Activated CD4-positive, alpha-beta T cell treated with anti-CD3 and anti-CD28 coated beads for 36 hours (primary cell): Measurements from ENCODE around the gene CALN1. TPM values are rescaled to one million over a fixed set of nuclear protein-coding genes. Genes with fewer than 3 reads are reported as not detected.
"Not testable (repeated sequence)": the region's sequence is repeated elsewhere in the genome, so short reads cannot be mapped to it uniquely, and the experiment has no call there.

Source experiments
- ATAC-seq: fragments of 200-7000 bp; cut with Tn5 transposase; one replicate; pipeline ENCODE4 v1.10.0; 2021; ENCODE audit warnings: mild to moderate bottlenecking, moderate library complexity
- CTCF ChIA-PET: fragments of 350-600 bp; sonication (Branson Sonifier 250); formaldehyde crosslinking; loops from one replicate; lab custom pipeline; 2021; ENCODE audit warnings: antibody characterized with exemption; lab: Charles Lee
- POLR2A ChIA-PET: fragments of 350-600 bp; sonication (Branson Sonifier 250); formaldehyde crosslinking; loops from one replicate; lab custom pipeline; 2021; ENCODE audit warnings: antibody characterized with exemption, inconsistent platforms; lab: Charles Lee
- DNase-seq: peaks from one replicate; pipeline ENCODE4 v3.0.0-alpha.2; 2020
- H3K27ac Mint-ChIP-seq: one replicate; pipeline ENCODE4 v1.8.0; 2021; ENCODE audit warnings: mixed read lengths
- H3K27me3 Mint-ChIP-seq: one replicate; pipeline ENCODE4 v1.8.0; 2021; ENCODE audit warnings: mixed read lengths
- H3K36me3 Mint-ChIP-seq: one replicate; pipeline ENCODE4 v1.8.0; 2021; ENCODE audit warnings: low read depth, mixed read lengths
- H3K4me1 Mint-ChIP-seq: one replicate; pipeline ENCODE4 v1.8.0; 2021; ENCODE audit warnings: mixed read lengths
- H3K4me3 Mint-ChIP-seq: one replicate; pipeline ENCODE4 v1.8.0; 2021; ENCODE audit warnings: mild to moderate bottlenecking, moderate library complexity, mixed read lengths
- H3K9me3 Mint-ChIP-seq: one replicate; pipeline ENCODE4 v1.8.0; 2021; ENCODE audit warnings: low read depth, mixed read lengths
- intact Hi-C, 2 experiments: fragments of 100-400 bp; cut with DNase I in 1 of 2; cut with micrococcal nuclease in 1 of 2; formaldehyde crosslinking; loops; one replicate each; pipeline versions ENCODE4 v1.14.2 to v1.15.1; 2022 to 2024; cut with DNase I, micrococcal nuclease
- total RNA-seq, 2 experiments: library from RNA; stranded (reverse); gene quantifications; one replicate each; pipeline ENCODE4 v1.2.3, GENCODE V29; 2021

Gene CALN1
- total RNA-seq, 2 experiments from 2014 or later = 0.11 to 0.12 TPM

DNA sequence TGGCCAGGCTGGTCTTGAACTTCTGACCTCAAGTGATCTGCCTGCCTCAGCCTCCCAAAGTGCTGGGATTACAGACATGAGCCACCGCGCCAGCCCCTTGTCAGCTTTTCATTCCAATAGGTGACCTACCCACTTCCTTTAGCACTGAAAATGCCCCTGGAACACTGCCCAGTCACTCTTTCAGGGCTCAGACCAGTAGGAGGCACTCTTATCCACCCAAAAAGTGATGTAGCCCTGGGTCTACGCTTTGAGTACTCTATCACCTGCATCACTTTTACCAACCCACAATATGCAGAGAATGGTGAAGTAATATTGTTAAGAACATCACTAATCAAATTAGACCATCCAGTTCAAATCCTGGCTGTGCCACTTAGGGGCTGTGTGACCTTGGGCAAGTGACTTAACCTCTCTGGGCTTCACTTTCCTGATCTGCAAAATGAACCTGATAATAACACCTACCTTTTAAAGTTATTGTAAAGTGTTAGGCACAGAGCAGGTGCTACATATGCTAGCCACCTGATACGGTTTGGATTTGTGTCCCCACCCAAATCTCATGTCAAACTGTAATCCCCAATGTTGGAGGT, 5.2 kb downstream of the CALN1 start:
- no peak overlapping the region for H3K27ac Mint-ChIP-seq
- H3K9me3 Mint-ChIP-seq = no peaks in the 10 kb centered on the region
- ChIA-PET CTCF (no interaction called here), POLR2A (no interaction called here)
- ATAC-seq = no peak
- intact Hi-C loops = no loop called here
- H3K4me3 Mint-ChIP-seq = no peak overlapping the region
- peaks cover 2% of the 10 kb centered on the region for H3K27me3 Mint-ChIP-seq
- no peak for DNase-seq
- H3K36me3 Mint-ChIP-seq = no peaks in the 10 kb centered on the region
- peaks cover 4% of the 10 kb centered on the region for H3K4me1 Mint-ChIP-seq

DNA sequence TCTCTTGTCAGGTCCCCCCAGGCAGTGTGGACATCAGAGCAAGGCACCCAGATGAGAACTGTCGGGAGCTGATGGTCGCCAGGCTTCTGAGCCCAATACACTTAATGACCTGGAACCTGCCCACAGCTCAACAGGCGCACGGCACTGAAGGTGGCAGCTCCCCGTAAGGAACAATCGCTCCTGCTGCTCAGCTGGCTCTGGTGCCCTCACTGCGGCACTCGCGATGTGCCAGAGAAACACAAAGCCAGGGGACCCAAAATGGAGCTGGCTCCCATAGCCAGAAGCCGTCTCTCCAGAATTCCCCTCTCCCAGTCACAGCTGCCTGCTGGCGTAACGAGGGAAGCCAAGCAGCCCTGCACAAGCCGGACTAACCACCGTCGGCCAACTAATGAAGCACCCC, 6.3 kb downstream of the CALN1 start:
- CTCF ChIA-PET = interaction anchor here (0.6 kb wide), 1 partner anchor 1237 kb away, joined by 3 read pairs; no protein-coding TSS in a partner anchor
- ATAC-seq (no peak), DNase-seq (no peak)
- no peak overlapping the region for H3K27ac Mint-ChIP-seq
- H3K4me1 Mint-ChIP-seq = peaks cover 4% of the 10 kb centered on the region
- no peaks in the 10 kb centered on the region for H3K9me3 Mint-ChIP-seq
- peaks cover 2% of the 10 kb centered on the region for H3K27me3 Mint-ChIP-seq
- no peaks in the 10 kb centered on the region for H3K36me3 Mint-ChIP-seq
- intact Hi-C loops = no loop called here
- POLR2A ChIA-PET = no interaction called here
- H3K4me3 Mint-ChIP-seq = no peak overlapping the region

DNA sequence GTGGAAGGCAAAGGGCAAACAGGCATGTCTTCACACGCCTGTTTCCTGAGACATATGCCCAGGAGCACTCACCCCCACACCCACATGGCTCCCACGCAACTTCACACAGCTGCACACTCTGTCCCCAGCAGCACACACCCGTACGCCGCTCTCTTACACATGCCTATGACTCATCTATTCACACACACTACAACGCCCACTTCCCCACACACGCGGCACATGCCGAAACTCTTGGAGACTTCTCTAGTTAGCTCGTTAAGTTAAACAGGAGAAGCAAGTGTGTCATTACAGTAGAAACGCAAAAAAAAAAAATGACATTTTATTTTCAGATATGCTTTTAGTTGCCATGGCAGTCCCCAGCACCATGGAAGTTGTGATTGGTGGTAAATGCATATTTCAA, 6.7 kb downstream of the CALN1 start:
- POLR2A ChIA-PET = no interaction called here
- H3K36me3 Mint-ChIP-seq = no peaks in the 10 kb centered on the region
- H3K4me3 Mint-ChIP-seq = no peak overlapping the region
- peak; percentile 66 for ATAC-seq
- peaks cover 4% of the 10 kb centered on the region for H3K4me1 Mint-ChIP-seq
- no peaks in the 10 kb centered on the region for H3K9me3 Mint-ChIP-seq
- peak; percentile 51 for DNase-seq
- intact Hi-C loops = no loop called here
- CTCF ChIA-PET = no interaction called here
- H3K27ac Mint-ChIP-seq = no peak overlapping the region
- H3K27me3 Mint-ChIP-seq = peaks cover 2% of the 10 kb centered on the region

DNA sequence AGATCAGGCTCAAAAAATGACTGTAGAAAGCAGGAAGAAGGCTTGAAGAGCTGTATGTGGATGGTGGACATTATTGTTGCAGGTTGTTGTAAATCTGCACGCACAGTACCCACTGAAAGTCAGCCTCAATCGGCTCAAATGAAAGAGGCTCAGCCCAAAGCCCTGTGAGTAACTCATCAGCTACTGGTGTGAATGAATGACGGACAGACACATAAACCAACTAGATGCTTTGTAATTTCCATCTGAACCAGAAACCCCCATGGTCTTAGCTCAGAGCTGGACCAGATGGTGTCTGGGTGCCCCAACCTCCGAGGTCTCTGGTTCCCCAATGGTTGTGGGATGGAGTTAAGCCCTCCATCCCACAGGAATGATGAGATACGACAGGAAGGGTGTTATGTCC, 7.4 kb downstream of the CALN1 start:
- intact Hi-C loops = no loop called here
- POLR2A ChIA-PET = no interaction called here

DNA sequence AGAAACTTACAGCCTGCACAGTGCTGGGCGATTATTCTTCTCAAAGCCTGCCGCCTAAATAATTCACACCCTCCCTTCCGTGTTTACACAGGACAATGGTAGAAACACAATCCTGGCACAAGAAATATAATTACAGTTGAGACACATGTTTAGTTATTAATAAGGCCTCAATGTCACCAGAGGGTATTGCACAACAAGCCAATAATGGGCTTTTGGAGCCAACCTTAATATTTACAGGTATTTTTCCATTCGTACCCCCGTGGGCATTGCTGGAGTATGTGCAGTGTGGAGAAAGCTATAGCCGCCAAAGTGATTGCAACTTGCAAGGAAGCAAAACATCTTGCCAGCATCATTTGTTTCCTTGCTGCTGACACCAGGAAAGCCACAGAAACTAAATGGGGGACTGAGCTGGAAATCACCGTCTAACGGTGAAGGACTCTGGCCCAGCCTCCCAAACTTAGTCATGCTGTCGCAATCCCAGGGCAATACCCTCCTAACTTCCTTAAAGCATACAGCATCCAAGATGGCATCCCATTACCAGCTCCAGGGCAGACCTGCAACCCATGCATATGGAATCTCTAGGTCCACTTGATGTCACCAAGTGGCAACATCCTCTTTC, 8.6 kb downstream of the CALN1 start:
- Mint-ChIP-seq H3K4me1 (peaks cover 4% of the 10 kb centered on the region), H3K27ac (no peak overlapping the region), H3K4me3 (no peak overlapping the region), H3K9me3 (no peaks in the 10 kb centered on the region), H3K27me3 (peaks cover 2% of the 10 kb centered on the region), H3K36me3 (no peaks in the 10 kb centered on the region)
- ChIA-PET POLR2A (no interaction called here), CTCF (no interaction called here)
- intact Hi-C loops = no loop called here
- DNase-seq = no peak
- no peak for ATAC-seq

More for the DNA sequence above, 7.4 kb downstream of the CALN1 start:
- CTCF ChIA-PET = no interaction called here
- no peaks in the 10 kb centered on the region for H3K9me3 Mint-ChIP-seq
- no peak overlapping the region for H3K27ac Mint-ChIP-seq
- H3K4me1 Mint-ChIP-seq = peaks cover 4% of the 10 kb centered on the region
- DNase-seq (no peak), ATAC-seq (no peak)
- no peaks in the 10 kb centered on the region for H3K36me3 Mint-ChIP-seq
- no peak overlapping the region for H3K4me3 Mint-ChIP-seq
- peaks cover 2% of the 10 kb centered on the region for H3K27me3 Mint-ChIP-seq

DNA sequence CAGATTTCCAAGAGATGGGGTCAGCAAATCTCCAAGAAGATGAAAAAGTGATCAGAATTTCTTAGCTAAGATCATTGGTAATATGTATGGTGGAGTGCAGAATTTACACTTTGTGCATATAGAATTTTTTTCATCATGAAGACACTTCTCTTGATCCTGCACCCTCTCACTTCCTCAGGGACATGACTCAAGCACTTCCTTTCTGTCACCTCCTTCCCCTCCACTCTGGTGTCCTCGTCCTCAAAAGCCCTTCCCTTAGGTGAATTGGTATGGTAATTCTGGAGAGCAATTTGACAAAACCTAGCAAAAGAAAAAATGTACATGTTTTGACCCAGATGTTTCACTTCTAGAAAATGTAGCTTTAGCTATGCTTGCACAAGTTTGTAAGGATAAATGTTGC, 18.1 kb downstream of the CALN1 start:
- intact Hi-C loops = no loop called here
- no peak for DNase-seq
- no peaks in the 10 kb centered on the region for H3K36me3 Mint-ChIP-seq
- H3K4me1 Mint-ChIP-seq = no peaks in the 10 kb centered on the region
- ChIA-PET CTCF (interaction anchor here (0.6 kb wide), 1 partner anchor 405 kb away, joined by 3 read pairs; no protein-coding TSS in a partner anchor), POLR2A (no interaction called here)
- no peak overlapping the region for H3K27ac Mint-ChIP-seq
- ATAC-seq = no peak
- H3K9me3 Mint-ChIP-seq = no peaks in the 10 kb centered on the region
- H3K27me3 Mint-ChIP-seq = peaks cover 2% of the 10 kb centered on the region
- H3K4me3 Mint-ChIP-seq = no peak overlapping the region

DNA sequence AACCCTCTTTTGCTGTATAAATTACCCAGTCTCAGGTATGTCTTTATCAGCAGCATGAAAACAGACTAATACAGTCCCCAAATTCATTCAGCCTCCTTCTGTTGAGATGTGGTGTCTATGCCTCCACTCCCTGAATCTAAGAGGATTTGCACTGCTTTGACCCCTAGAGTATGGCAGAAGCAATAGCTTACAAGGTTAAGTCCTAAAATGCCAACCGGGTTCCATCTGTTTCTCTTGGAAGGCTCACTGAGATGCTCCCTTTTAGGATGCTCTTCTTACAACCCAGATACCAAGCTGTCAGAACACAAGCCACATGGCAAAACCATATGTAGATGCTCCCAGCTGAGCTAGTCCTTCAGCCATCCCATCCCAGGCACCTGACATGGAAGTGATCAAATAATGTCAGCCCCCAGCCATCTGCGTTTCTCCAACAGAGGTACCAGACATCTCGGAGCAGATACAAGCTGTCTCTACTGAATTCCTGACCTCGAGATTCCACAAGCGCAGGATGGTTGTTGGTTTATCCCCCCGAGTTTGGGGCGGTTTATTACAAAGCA, 20.2 kb downstream of the CALN1 start:
- ATAC-seq = no peak
- H3K4me3 Mint-ChIP-seq = no peak overlapping the region
- ChIA-PET CTCF (interaction anchor here (0.5 kb wide), 1 partner anchor 103 kb away, joined by 3 read pairs; no protein-coding TSS in a partner anchor), POLR2A (no interaction called here)
- H3K4me1 Mint-ChIP-seq = no peaks in the 10 kb centered on the region
- H3K36me3 Mint-ChIP-seq = no peaks in the 10 kb centered on the region
- H3K9me3 Mint-ChIP-seq = no peaks in the 10 kb centered on the region
- DNase-seq = no peak
- H3K27ac Mint-ChIP-seq = no peak overlapping the region
- peaks cover 2% of the 10 kb centered on the region for H3K27me3 Mint-ChIP-seq
- intact Hi-C loops = no loop called here

DNA sequence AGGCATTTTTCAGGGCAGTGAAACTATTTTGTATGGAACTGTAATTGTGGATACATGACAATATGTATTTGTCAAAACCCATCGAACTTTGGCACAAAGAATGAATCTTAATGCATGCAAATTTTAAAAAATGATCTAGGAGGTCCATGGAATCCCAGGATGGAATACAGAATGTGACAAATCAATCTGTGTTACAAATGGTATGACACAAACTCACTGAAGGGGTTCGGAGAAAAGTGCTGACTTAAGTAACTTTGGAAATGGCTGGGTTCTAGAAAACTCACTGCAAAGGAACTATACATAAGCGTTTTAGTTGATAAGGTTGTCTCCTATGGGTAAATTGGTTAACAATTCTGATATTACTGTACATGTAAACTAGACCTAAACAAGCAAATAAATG, 26.0 kb downstream of the CALN1 start:
- no peaks in the 10 kb centered on the region for H3K27me3 Mint-ChIP-seq
- intact Hi-C loops = no loop called here
- no peaks in the 10 kb centered on the region for H3K36me3 Mint-ChIP-seq
- no peak overlapping the region for H3K27ac Mint-ChIP-seq
- H3K9me3 Mint-ChIP-seq = peaks cover 10% of the 10 kb centered on the region
- POLR2A ChIA-PET = no interaction called here
- CTCF ChIA-PET = no interaction called here
- ATAC-seq (no peak), DNase-seq (no peak)
- no peaks in the 10 kb centered on the region for H3K4me1 Mint-ChIP-seq
- H3K4me3 Mint-ChIP-seq = no peak overlapping the region

DNA sequence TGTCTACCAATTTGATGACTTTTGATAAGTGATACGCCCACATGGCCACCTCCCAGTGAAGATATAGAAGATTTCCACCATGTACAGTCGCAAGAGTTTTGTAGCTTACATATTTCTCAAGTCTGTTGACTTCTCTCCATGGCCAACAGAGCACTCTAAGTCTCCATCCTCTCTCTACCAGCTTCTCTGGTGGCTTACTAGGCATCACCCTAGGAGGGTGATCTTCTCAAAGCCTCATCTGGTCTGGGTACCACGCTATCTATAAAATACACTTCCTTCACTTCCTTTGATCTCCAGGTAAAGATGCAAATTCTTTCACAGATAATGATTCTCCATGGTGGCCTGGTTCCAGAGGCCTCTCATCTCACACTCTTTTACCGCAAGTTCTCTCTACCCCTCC, 49.9 kb downstream of the CALN1 start:
- ChIA-PET CTCF (no interaction called here), POLR2A (no interaction called here)
- intact Hi-C loops = no loop called here
- H3K36me3 Mint-ChIP-seq = no peaks in the 10 kb centered on the region
- no peak overlapping the region for H3K4me3 Mint-ChIP-seq
- ATAC-seq (no peak), DNase-seq (no peak)
- H3K27me3 Mint-ChIP-seq = no peaks in the 10 kb centered on the region
- no peaks in the 10 kb centered on the region for H3K9me3 Mint-ChIP-seq
- H3K4me1 Mint-ChIP-seq = no peaks in the 10 kb centered on the region
- no peak overlapping the region for H3K27ac Mint-ChIP-seq

DNA sequence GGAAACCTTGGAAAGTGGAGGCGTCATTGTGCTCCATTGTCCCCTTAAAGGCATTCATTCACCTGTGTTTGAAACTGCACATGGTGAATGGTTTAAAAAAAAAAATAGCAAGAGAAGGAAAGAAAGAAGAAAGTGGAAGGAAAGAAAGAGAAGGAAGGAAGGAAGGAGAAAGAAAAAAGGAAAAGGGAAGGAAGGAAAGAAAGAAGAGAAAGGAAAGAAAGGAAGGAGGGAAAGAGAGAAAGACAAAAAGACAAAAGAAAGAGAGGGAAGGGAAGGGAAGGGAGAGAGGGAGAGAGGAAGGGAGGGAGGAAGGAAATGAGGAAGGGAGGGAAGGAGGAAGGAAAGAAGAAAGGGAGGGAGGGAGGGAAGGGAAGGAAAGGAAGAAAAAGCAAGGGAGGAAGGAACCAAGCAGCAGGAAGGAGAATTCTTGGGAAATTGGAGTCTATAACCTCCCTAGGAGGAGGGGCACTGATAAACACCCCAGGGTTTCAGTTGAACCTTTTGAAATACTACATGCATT, 66.9 kb downstream of the CALN1 start:
- Mint-ChIP-seq H3K27ac (no peak overlapping the region), H3K27me3 (peaks cover 6% of the 10 kb centered on the region), H3K36me3 (no peaks in the 10 kb centered on the region), H3K4me1 (no peaks in the 10 kb centered on the region), H3K9me3 (peaks cover 3% of the 10 kb centered on the region), H3K4me3 (no peak overlapping the region)
- ChIA-PET CTCF (no interaction called here), POLR2A (no interaction called here)
- ATAC-seq (no peak), DNase-seq (no peak)
- intact Hi-C loops = no loop called here

DNA sequence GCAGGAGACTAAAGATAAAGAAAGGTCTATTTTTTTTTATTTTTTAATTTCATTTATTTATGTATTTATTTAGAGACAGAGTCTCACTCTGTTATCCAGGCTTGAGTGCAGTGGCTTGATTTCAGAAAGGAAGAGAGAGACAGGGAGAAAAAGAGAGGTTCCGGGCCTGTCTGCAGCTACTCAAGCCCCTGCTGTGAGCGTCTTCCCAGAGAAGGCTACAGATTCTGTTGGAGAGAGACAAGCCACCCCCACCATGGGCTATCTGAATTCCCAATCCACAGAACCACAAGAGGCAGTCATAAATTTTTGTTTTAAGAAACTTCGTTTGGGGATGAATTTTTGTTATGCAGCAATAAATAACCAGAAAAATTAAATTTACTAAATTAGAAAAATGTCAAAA, 68.1 kb downstream of the CALN1 start:
- H3K27ac Mint-ChIP-seq = no peak overlapping the region
- ChIA-PET POLR2A (no interaction called here), CTCF (no interaction called here)
- H3K4me1 Mint-ChIP-seq = no peaks in the 10 kb centered on the region
- no peaks in the 10 kb centered on the region for H3K36me3 Mint-ChIP-seq
- no peak for ATAC-seq
- peaks cover 7% of the 10 kb centered on the region for H3K9me3 Mint-ChIP-seq
- intact Hi-C loops = no loop called here
- peaks cover 9% of the 10 kb centered on the region for H3K27me3 Mint-ChIP-seq
- H3K4me3 Mint-ChIP-seq = no peak overlapping the region
- no peak for DNase-seq

DNA sequence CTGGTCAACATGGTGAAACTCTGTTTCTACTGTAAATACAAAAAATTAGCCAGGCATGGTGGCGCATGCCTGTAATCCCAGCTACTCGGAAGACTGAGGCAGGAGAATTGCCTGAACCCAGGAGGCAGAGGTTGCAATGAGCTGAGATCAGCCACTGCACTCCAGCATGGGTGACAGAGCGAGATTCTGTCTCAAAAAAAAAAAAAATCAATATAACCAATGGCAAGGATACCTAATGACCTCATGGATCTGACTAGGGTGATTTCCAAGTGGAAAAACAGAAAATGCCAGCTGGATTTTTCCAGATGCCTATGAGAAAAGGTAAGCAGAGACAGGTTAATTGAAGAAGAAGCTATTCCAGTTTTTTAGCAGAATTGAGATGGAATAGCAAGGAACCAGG, 68.8 kb downstream of the CALN1 start:
- H3K27ac Mint-ChIP-seq, ATAC-seq, H3K36me3 Mint-ChIP-seq, H3K9me3 Mint-ChIP-seq, intact Hi-C loops, POLR2A ChIA-PET, CTCF ChIA-PET, H3K4me3 Mint-ChIP-seq, H3K4me1 Mint-ChIP-seq, DNase-seq: not testable (repeated sequence)
- H3K27me3 Mint-ChIP-seq = peaks cover 11% of the 10 kb centered on the region
